SK-N-MC (cell line): ENCODE data around the gene TSPYL1.

Source experiments
- EZH2 ChIP-seq: fragments of 200-600 bp; sonication (generic); IDR thresholded peaks from one replicate; pipeline ENCODE4 v1.6.1; 2017; ENCODE audit warnings: antibody characterized with exemption
- FOXP2 ChIP-seq: optimal IDR thresholded peaks from 2 replicates; pipeline ENCODE3; 2011; ENCODE audit warnings: mild to moderate bottlenecking, moderate library complexity; ENCODE audit not compliant: insufficient read depth; ENCODE audit errors: extremely low read length, control extremely low read depth
- POLR2AphosphoS5 ChIP-seq: IDR thresholded peaks from 2 replicates; pipeline ENCODE4 v1.6.1; 2012; ENCODE audit warnings: mild to moderate bottlenecking, low read depth, low read length, borderline replicate concordance

DNA sequence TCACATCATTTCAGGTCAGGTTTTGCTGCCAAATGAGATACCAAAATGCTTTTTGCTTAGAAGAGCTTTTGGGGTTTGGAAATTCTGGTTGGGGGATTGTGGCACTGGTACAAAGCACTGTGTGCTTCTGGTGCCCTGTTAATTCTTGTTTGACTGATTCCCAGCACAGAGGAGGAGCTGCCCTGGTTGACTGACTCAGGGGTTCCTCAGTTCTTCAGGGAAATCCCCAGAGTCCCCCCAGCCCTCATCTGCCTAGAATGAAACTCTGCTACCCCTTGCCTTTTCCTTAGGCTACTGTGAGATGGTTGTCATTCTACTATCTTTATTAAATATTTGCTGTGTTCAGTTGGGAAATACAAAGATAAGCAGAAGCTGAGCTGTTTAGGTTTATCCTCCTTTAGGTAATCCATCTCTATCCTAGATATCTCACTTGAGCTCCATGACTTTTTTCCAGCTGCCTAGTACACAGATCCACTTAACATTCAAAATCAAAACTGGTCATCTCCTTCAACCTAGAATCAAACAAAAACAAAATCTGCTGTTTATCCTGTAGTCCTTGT is 24.9 kb upstream of the TSPYL1 start:
- TF ChIP-seq EZH2 (no peak), POLR2AphosphoS5 (no peak), FOXP2 (no peak)
